Measurements from ENCODE around the gene NSMCE3. TPM values are rescaled to one million over a fixed set of nuclear protein-coding genes. Genes with fewer than 3 reads are reported as not detected.
A peak's percentile ranks its signal among the peaks of the same experiment; 100 is the strongest.
"Not testable (repeated sequence)": the region's sequence is repeated elsewhere in the genome, so short reads cannot be mapped to it uniquely, and the experiment has no call there.

NSMCE3 gene
- total RNA-seq, 1 donor from 2014 or later: 12.5 TPM

DNA sequence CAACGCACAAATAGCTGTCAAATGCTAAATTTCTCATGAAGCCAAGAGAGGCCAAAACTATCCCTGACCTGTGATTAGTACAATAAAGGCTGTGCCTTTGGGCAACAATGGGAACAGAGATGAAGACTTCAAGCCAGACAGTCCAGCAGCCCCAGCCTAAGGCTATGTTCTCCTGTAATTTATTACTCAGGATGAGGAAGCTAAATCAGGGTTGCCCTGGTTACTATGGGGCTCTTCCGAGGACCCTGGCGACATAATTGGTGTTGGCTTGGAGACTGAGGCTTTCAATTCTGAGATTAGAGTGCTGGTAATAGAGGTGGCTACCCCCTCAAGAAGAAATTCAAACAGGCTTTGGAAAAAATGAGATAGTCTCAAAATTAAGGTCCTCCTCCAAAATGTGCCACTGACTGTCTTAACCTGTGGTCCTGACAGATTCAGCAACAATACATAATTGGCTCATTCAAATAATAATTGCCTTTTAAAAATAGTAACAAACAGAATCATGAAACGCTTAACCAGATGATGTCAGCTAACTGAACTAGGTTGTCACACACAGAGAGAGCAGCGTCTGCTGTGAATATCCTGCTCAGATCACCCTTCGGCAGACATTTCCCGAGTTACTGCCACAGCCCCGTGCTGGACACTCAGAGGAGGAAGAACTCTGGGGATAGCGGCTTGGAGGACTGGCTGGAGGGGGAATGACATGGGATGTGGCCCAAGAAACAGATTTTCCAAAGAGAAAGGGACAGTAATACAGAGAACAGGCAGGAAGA lies 43.0 kb downstream of the NSMCE3 start:
- H3K27ac Mint-ChIP-seq (ENCODE audit: unreplicated experiment): peak overlapping the region; percentile 65
- no peaks in the 10 kb centered on the region for H3K36me3 Mint-ChIP-seq (ENCODE audit: low read depth)
- H3K4me3 Mint-ChIP-seq: no peak overlapping the region
- no peaks in the 10 kb centered on the region for H3K27me3 Mint-ChIP-seq (ENCODE audit: low read depth)
- no peak for DNase-seq (ENCODE audit: low read depth, low spot score)
- TF ChIP-seq, protein P1, sequence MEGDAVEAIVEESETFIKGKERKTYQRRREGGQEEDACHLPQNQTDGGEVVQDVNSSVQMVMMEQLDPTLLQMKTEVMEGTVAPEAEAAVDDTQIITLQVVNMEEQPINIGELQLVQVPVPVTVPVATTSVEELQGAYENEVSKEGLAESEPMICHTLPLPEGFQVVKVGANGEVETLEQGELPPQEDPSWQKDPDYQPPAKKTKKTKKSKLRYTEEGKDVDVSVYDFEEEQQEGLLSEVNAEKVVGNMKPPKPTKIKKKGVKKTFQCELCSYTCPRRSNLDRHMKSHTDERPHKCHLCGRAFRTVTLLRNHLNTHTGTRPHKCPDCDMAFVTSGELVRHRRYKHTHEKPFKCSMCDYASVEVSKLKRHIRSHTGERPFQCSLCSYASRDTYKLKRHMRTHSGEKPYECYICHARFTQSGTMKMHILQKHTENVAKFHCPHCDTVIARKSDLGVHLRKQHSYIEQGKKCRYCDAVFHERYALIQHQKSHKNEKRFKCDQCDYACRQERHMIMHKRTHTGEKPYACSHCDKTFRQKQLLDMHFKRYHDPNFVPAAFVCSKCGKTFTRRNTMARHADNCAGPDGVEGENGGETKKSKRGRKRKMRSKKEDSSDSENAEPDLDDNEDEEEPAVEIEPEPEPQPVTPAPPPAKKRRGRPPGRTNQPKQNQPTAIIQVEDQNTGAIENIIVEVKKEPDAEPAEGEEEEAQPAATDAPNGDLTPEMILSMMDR (conservative IDR thresholded peaks at IDR 0.05): no peak
- H3K9me3 Mint-ChIP-seq: no peaks in the 10 kb centered on the region
- H3K4me1 Mint-ChIP-seq: peaks cover 21% of the 10 kb centered on the region

DNA sequence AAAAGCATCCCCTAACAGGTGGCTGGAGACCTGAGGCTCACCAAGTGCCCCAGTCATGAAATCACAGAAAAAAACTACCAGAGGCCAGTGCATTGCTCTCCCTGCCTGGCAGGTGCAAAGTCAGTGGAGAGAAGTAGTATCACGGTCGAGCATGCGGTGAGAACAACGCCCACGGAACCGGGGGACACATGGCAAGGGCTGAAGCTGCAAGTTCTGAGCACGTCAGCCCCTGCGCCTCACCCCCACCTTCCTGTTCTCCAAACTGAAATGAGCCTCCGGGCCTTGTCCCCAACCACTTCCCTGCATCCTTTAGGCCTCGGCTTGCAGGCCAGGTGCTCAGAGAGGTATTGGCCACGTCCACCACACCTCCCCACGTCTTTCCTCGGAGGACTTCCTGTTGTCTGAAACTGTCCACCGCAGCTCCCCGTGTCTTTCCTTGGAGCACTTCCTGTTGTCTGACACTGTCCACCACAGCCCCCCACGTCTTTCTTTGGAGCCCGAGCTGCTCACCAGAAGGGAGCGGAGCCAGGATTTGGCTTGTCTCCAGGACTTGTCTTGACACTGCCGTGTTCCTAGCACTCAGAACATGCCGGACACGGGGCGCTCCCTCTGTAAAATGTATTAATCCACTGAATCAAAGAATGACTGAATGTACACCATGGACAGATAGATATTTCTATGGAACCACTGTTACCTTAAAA lies 43.9 kb downstream of the NSMCE3 start:
- no peak for DNase-seq (ENCODE audit: low read depth, low spot score)
- peaks cover 21% of the 10 kb centered on the region for H3K4me1 Mint-ChIP-seq
- no peaks in the 10 kb centered on the region for H3K27me3 Mint-ChIP-seq (ENCODE audit: low read depth)
- H3K9me3 Mint-ChIP-seq: no peaks in the 10 kb centered on the region
- no peaks in the 10 kb centered on the region for H3K36me3 Mint-ChIP-seq (ENCODE audit: low read depth)
- TF ChIP-seq, protein P1 (conservative IDR thresholded peaks at IDR 0.05): no peak
- H3K27ac Mint-ChIP-seq (ENCODE audit: unreplicated experiment): peak overlapping the region; percentile 67
- no peak overlapping the region for H3K4me3 Mint-ChIP-seq

DNA sequence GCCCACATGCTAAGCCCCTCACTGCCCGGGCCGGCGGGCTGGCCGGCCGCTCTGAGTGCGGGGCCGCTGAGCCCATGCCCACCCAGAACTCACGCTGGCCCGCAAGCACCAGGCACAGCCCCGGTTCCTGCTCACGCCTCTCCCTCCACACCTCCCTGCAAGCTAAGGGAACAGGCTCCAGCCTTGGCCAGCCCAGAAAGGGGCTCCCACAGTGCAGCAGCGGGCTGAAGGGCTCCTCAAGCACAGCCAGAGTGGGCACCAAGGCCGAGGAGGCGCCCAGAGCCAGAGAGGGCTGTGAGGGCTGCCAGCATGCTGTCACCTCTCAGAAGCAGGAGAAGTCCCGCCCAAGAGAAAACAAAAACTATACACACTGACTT lies 44.6 kb downstream of the NSMCE3 start:
- peaks cover 21% of the 10 kb centered on the region for H3K4me1 Mint-ChIP-seq
- not testable (repeated sequence) for H3K9me3 Mint-ChIP-seq; H3K27ac Mint-ChIP-seq (ENCODE audit: unreplicated experiment)

DNA sequence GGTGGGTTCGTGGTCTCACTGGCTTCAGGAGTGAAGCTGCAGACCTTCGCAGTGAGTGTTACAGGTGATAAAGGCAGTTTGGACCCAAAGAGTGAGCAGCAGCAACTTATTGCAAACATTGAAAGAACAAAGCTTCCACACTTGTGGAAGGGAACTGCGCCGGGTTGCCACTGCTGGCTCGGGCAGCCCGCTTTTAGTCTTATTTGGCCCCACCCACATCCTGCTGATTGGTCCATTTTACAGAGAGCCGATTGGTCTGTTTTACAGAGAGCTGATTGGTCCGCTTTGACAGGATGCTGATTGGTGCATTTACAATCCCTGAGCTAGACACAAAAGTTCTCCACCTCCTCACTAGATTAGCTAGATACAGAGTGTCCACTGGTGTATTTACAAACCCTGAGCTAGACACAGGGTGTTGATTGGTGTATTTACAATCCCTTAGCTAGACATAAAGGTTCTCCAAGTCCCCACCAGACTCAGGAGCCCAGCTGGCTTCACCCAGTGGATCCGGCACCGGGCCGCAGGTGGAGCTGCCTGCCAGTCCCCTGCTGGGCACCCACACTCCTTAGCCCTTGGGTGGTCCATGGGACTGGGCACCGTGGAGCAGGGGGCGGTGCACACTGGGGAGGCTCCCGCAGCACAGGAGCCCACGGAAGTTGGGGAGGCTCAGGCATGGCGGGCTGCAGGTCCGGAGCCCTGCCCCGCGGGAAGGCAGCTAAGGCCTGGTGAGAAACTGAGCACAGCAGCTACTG lies 45.2 kb downstream of the NSMCE3 start:
- not testable (repeated sequence) for H3K27ac Mint-ChIP-seq (ENCODE audit: unreplicated experiment); H3K4me3 Mint-ChIP-seq; H3K36me3 Mint-ChIP-seq (ENCODE audit: low read depth); DNase-seq (ENCODE audit: low read depth, low spot score); H3K9me3 Mint-ChIP-seq; H3K27me3 Mint-ChIP-seq (ENCODE audit: low read depth)
- peaks cover 21% of the 10 kb centered on the region for H3K4me1 Mint-ChIP-seq

More for the DNA sequence above, 44.6 kb downstream of the NSMCE3 start:
- not testable (repeated sequence) for H3K27me3 Mint-ChIP-seq (ENCODE audit: low read depth); DNase-seq (ENCODE audit: low read depth, low spot score); H3K36me3 Mint-ChIP-seq (ENCODE audit: low read depth); H3K4me3 Mint-ChIP-seq

DNA sequence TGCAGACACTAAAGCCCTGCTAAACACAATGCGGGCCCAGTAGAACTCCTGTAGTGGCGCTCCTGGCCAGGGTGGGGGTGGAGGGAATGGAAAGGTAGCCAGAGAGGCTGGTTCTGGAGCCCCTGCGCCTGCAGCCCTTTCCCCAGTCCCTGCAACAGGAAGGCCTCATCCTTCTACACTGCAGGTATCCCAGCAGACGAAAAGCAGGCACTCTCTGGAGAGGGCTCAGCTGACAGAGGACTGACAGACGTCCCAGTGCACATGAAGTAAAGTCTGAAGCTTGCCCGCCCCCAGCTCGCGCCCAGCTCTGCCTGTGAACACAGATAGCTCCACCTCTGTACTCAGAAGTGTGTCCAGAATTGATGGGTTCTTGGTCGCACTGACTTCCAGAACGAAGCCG lies 46.0 kb downstream of the NSMCE3 start:
- H3K27ac Mint-ChIP-seq (ENCODE audit: unreplicated experiment): no peak overlapping the region
- H3K36me3 Mint-ChIP-seq (ENCODE audit: low read depth): no peaks in the 10 kb centered on the region
- no peak for DNase-seq (ENCODE audit: low read depth, low spot score)
- H3K4me3 Mint-ChIP-seq: no peak overlapping the region
- H3K9me3 Mint-ChIP-seq: no peaks in the 10 kb centered on the region
- peaks cover 21% of the 10 kb centered on the region for H3K4me1 Mint-ChIP-seq
- TF ChIP-seq, protein P1 (conservative IDR thresholded peaks at IDR 0.05): no peak
- H3K27me3 Mint-ChIP-seq (ENCODE audit: low read depth): no peaks in the 10 kb centered on the region

DNA sequence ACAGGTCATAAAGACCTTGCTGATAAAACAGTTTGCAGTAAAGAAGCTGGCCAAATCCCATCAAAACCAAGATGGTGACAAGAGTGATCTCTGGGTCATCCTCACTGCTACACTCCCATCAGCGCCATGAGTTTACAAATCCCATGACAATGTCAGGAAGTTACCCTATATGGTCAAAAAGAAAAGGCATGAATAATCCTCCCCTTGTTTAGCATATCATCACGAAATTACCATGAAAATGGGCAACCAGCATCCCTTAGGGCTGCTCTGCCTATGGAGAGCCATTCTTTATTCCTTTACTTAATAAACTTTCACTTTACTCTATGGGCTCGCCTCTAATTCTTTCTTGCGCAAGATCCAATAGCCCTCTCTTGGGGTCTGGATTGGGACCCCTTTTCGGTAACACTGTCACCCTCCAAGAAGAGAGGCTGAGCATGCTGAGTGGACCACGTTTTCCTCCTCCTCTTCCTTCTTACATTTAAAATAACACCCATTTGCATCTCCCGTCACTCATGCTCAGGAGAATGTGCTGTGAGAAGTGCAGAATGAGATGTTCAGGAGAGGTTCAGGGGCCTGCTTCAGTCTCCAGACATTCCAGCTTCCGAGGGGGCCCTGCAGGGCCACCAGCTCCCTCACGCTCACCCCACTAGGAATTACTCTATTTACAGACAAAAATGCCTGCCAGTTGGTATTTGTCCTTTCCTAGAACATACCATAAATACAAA lies 47.3 kb downstream of the NSMCE3 start:
- peaks cover 4% of the 10 kb centered on the region for H3K9me3 Mint-ChIP-seq
- H3K4me1 Mint-ChIP-seq: peaks cover 16% of the 10 kb centered on the region
- no peak overlapping the region for H3K27ac Mint-ChIP-seq (ENCODE audit: unreplicated experiment)
- no peak for DNase-seq (ENCODE audit: low read depth, low spot score)
- H3K36me3 Mint-ChIP-seq (ENCODE audit: low read depth): peaks cover 2% of the 10 kb centered on the region
- H3K27me3 Mint-ChIP-seq (ENCODE audit: low read depth): peaks cover 4% of the 10 kb centered on the region
- H3K4me3 Mint-ChIP-seq: no peak overlapping the region
- TF ChIP-seq, protein P1 (conservative IDR thresholded peaks at IDR 0.05): no peak

All from neural crest cell (in vitro differentiated cells).